MG63 (cell line): ENCODE measurements around the gene FBXL7. TPM values are rescaled to one million over a fixed set of nuclear protein-coding genes. Genes with fewer than 3 reads are reported as not detected.

ENCODE experiments used
- DNase-seq: peaks from one replicate; pipeline ENCODE4 v3.0.0-alpha.2; 2020
- H3K27me3 ChIP-seq: fragments of 250-450 bp; sonication (Bioruptor Pico); 2 replicates; pipeline ENCODE4 v1.5.1; 2020; ENCODE audit warnings: mild to moderate bottlenecking, moderate library complexity
- H3K36me3 ChIP-seq: fragments of 250-450 bp; sonication (Bioruptor Pico); 2 replicates; pipeline ENCODE4 v1.5.1; 2020; ENCODE audit warnings: mild to moderate bottlenecking, moderate library complexity
- H3K4me3 ChIP-seq: fragments of 250-450 bp; sonication (Bioruptor Pico); 2 replicates; pipeline ENCODE4 v1.5.1; 2020; ENCODE audit warnings: mild to moderate bottlenecking, moderate library complexity
- H3K9me3 ChIP-seq: fragments of 250-450 bp; sonication (Bioruptor Pico); 2 replicates; pipeline ENCODE4 v1.5.1; 2020; ENCODE audit warnings: mild to moderate bottlenecking, moderate library complexity
- total RNA-seq: library from RNA; depleted of rRNA; stranded (reverse); fragments of >200 nt; shearing (Covaris generic); gene quantifications from 2 replicates; pipeline ENCODE4 v1.2.3, GENCODE V29; 2014; ENCODE audit warnings: low replicate concordance

FBXL7 gene
- total RNA-seq, 1 experiment from 2014 or later = 9.4 TPM

- H3K4me3 ChIP-seq = no peak overlapping the region
- H3K27me3 ChIP-seq = no peaks in the 10 kb centered on the region
- no peak for DNase-seq
- H3K9me3 ChIP-seq = no peaks in the 10 kb centered on the region
- H3K36me3 ChIP-seq = peaks cover 32% of the 10 kb centered on the region
These were observed 437.7 kb downstream of the FBXL7 start for GRCh38 chr5:15937708-15938107.

DNA sequence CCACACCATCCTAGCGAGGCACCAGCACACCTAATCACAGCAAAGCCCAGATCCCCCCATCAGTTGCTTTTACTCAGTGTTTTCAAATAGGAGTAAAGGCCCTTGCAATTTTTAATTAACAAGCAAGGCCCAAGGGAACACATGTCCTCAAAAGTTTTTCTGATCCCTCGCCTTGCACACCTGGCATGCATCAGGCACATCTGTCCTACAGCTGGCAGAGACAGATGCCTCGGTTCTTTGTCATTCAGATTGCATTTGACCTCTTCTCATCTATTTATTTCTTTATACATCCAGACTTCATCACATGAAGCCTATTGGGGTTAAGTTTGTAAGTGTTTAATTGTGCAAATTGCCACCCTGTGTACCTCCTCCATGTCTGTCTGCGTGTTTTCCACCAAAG, 438.2 kb downstream of the FBXL7 start:
- DNase-seq = no peak
- H3K36me3 ChIP-seq = peaks cover 32% of the 10 kb centered on the region
- no peaks in the 10 kb centered on the region for H3K9me3 ChIP-seq
- H3K4me3 ChIP-seq = no peak overlapping the region
- H3K27me3 ChIP-seq = no peaks in the 10 kb centered on the region

GRCh38 chr5:15938961-15939360, 439.0 kb downstream of the FBXL7 start:
- H3K9me3 ChIP-seq = no peaks in the 10 kb centered on the region
- no peaks in the 10 kb centered on the region for H3K27me3 ChIP-seq
- H3K4me3 ChIP-seq = no peak overlapping the region
- H3K36me3 ChIP-seq = peaks cover 33% of the 10 kb centered on the region
- DNase-seq = peak; percentile 42

DNA sequence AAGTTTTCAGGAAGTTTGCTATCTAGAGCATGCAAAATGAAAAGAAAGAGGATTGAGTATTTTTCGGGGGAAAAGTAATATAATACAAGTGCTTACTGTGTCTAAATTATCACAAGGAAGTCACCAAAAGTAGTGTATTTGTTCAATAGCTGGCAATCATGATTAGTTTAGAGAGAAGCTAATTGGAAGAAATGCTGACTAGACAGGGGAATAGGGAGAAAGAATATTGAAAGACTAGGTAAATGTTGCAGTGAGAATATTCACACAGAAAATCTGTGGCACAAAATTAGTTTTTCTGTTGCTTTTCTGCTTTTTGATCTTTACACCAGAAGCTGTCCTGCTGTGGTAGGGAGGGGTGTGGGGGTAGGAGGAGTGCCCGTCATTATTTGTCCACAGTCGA, 440.9 kb downstream of the FBXL7 start:
- H3K9me3 ChIP-seq = no peaks in the 10 kb centered on the region
- no peak overlapping the region for H3K4me3 ChIP-seq
- no peaks in the 10 kb centered on the region for H3K27me3 ChIP-seq
- H3K36me3 ChIP-seq = peaks cover 33% of the 10 kb centered on the region
- no peak for DNase-seq

- no peak overlapping the region for H3K4me3 ChIP-seq
- DNase-seq = no peak
- H3K36me3 ChIP-seq = peaks cover 23% of the 10 kb centered on the region
- H3K27me3 ChIP-seq = no peaks in the 10 kb centered on the region
- no peaks in the 10 kb centered on the region for H3K9me3 ChIP-seq
These were observed 443.5 kb downstream of the FBXL7 start for GRCh38 chr5:15943487-15943886.

DNA sequence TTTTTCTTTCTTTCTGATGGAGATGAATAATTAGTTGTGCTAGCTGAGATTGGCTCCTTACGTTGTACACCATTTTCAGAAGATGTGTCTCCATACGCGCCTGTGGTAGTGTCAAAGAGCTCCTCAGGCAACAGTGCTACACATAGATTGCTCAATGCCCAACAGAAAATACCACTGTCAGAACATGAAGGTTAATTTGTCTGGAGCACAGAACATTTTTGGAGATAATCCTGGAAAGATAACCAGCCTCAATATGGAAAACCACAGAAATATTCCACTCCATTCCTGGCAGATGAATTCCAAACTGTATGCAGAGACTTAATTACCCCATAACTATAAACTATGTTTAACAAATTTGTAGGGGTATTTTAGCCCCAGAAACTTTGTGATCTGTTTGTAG, 446.0 kb downstream of the FBXL7 start:
- DNase-seq = no peak
- peaks cover 8% of the 10 kb centered on the region; the same call in 1 of the 2 replicates for H3K36me3 ChIP-seq
- H3K27me3 ChIP-seq = no peaks in the 10 kb centered on the region
- H3K9me3 ChIP-seq = no peaks in the 10 kb centered on the region
- H3K4me3 ChIP-seq = no peak overlapping the region

DNA sequence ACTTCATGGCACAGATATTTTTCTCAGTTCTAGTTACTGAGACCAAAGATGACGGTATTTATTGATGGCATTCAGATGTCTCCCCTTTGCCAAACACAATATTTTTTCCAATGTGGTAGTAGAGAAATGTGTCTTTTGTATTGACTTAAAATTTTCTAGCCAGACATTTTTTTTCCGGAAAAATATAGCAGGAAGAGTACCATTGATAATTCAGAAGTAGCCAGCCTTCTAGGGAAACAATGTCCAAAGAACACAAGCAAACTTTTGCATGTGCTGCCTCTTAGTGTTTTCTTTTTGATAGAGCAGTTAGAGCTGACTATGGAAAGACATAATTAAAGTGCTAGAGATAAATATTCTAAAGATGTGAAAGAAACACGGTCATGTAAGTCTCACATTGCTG, 448.2 kb downstream of the FBXL7 start:
- no peaks in the 10 kb centered on the region for H3K27me3 ChIP-seq
- H3K9me3 ChIP-seq = no peaks in the 10 kb centered on the region
- H3K4me3 ChIP-seq = no peak overlapping the region
- peaks cover 2% of the 10 kb centered on the region; the same call in 1 of the 2 replicates for H3K36me3 ChIP-seq
- DNase-seq = no peak

GRCh38 chr5:15951126-15951525, 451.1 kb downstream of the FBXL7 start:
- Histone ChIP-seq H3K9me3 (no peaks in the 10 kb centered on the region), H3K36me3 (no peaks in the 10 kb centered on the region; the same call in 1 of the 2 replicates), H3K4me3 (no peak overlapping the region), H3K27me3 (no peaks in the 10 kb centered on the region)
- DNase-seq = no peak

DNA sequence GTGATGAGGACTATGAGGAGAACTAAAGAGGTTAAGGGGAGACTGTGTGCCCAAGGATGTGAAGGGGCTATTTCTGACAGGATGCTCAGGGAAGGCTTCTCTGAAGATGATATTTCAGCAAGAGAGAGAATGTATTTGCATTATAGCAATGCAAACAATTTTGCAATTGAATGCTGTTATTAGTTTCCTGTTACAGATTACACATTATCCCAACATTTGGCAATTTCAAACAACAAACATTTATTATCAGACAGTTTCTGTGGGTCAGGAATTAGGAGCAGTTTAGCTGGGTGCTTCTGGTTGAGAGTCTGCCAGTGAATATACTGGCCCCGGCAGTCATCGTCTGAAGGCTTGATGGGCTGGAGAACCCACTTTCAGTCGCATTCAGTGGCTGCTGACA, 451.6 kb downstream of the FBXL7 start:
- H3K4me3 ChIP-seq = no peak overlapping the region
- H3K36me3 ChIP-seq = no peaks in the 10 kb centered on the region; the same call in 1 of the 2 replicates
- no peak for DNase-seq
- H3K9me3 ChIP-seq = no peaks in the 10 kb centered on the region
- no peaks in the 10 kb centered on the region for H3K27me3 ChIP-seq

- no peak for DNase-seq
- Histone ChIP-seq H3K9me3 (no peaks in the 10 kb centered on the region), H3K4me3 (no peak overlapping the region), H3K36me3 (no peaks in the 10 kb centered on the region), H3K27me3 (no peaks in the 10 kb centered on the region)
These were observed 456.6 kb downstream of the FBXL7 start for GRCh38 chr5:15956622-15957021.

DNA sequence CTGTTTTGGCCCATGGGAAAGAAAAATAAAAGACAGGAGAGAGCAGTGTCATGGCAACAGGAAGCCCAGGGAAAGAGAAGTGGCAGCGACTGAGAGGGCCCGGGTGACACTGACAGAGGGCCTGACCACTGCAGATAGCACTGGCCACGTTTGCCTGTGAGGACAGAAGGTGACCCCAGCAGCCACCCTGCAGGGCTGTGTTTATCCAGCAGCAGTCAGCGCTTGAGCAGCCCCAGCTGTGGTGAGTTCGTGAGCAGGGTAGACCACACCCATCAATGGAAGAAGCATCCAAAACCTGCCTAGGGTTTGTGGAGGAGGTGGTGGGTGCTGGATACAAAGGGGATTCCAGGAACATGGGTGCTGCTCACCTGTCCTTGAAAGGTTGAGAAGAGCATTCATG, 457.1 kb downstream of the FBXL7 start:
- no peaks in the 10 kb centered on the region for H3K36me3 ChIP-seq
- no peak overlapping the region for H3K4me3 ChIP-seq
- H3K27me3 ChIP-seq = no peaks in the 10 kb centered on the region
- DNase-seq = no peak
- H3K9me3 ChIP-seq = no peaks in the 10 kb centered on the region

- H3K27me3 ChIP-seq = no peaks in the 10 kb centered on the region
- no peak for DNase-seq
- H3K36me3 ChIP-seq = no peaks in the 10 kb centered on the region
- H3K9me3 ChIP-seq = no peaks in the 10 kb centered on the region
- H3K4me3 ChIP-seq = no peak overlapping the region
These were observed 459.6 kb downstream of the FBXL7 start for GRCh38 chr5:15959370-15960164.

- H3K9me3 ChIP-seq = no peaks in the 10 kb centered on the region
- H3K27me3 ChIP-seq = no peaks in the 10 kb centered on the region
- no peak for DNase-seq
- H3K36me3 ChIP-seq = no peaks in the 10 kb centered on the region
- no peak overlapping the region for H3K4me3 ChIP-seq
These were observed 466.2 kb downstream of the FBXL7 start for GRCh38 chr5:15966066-15966640.

GRCh38 chr5:15966651-15967050, 466.7 kb downstream of the FBXL7 start:
- Histone ChIP-seq H3K27me3 (no peaks in the 10 kb centered on the region), H3K9me3 (no peaks in the 10 kb centered on the region), H3K36me3 (no peaks in the 10 kb centered on the region), H3K4me3 (no peak overlapping the region)
- no peak for DNase-seq

- DNase-seq = no peak
- Histone ChIP-seq H3K36me3 (no peaks in the 10 kb centered on the region), H3K27me3 (no peaks in the 10 kb centered on the region), H3K4me3 (no peak overlapping the region), H3K9me3 (no peaks in the 10 kb centered on the region)
These were observed 469.0 kb downstream of the FBXL7 start for GRCh38 chr5:15968993-15969392.

DNA sequence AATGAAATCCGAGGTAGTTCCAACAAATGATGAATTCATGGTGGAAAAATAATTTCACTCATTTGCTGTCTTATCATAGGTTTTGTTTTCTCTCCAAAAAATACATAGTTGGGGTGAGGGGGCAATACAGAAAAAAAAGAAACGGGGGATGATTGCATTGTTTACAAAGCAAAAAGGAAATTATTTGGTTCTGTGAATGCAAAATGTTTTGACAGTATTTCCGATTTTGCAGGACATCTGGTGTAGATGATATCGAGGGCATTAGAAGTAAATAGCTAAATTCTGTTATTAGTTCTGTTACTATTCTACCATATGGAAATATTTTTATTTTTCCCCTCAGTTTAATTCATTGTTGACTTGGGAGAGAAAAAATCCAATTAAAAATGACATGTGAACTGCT, 477.9 kb downstream of the FBXL7 start:
- no peaks in the 10 kb centered on the region for H3K36me3 ChIP-seq
- DNase-seq = no peak

DNA sequence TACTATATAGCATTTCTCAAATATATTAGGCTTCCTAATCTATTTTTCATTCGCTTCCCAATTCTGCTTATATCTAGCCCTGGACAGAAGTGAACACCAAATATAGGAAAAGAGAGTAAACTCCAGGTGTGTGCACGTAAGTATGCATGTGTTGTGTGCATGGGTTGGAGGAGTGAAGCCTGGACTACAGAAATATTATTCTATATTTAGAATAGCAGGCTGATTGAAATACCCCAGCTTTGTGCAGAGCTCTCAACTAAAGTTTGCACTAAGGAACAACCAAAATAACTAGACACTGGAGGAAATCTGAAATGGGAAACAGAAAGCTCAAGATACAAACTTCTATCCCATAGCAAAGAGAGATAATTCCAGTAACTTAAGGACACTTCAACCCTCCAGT, 480.9 kb downstream of the FBXL7 start:
- Histone ChIP-seq H3K36me3 (no peaks in the 10 kb centered on the region), H3K27me3 (no peaks in the 10 kb centered on the region), H3K9me3 (no peaks in the 10 kb centered on the region), H3K4me3 (no peak overlapping the region)
- no peak for DNase-seq

More for the DNA sequence above, 477.9 kb downstream of the FBXL7 start:
- no peak overlapping the region for H3K4me3 ChIP-seq
- H3K27me3 ChIP-seq = no peaks in the 10 kb centered on the region
- H3K9me3 ChIP-seq = 0 out of 2 replicates have a peak, but pooled peaks cover 2% of the 10 kb centered on the region

GRCh38 chr5:15983392-15983791, 483.4 kb downstream of the FBXL7 start:
- Histone ChIP-seq H3K4me3 (no peak overlapping the region), H3K27me3 (no peaks in the 10 kb centered on the region), H3K9me3 (no peaks in the 10 kb centered on the region), H3K36me3 (no peaks in the 10 kb centered on the region)
- DNase-seq = no peak
